K562 (cell line): ENCODE measurements around the gene LAPTM4A. TPM values are rescaled to one million over a fixed set of nuclear protein-coding genes. Genes with fewer than 3 reads are reported as not detected.

Experiments used
- BCLAF1 ChIP-seq, 2 experiments: fragments of 450-650 bp in 1 of 2; IDR thresholded peaks; 2 replicates each; pipeline ENCODE4 v1.6.1; 2011 to 2017; ENCODE audit warnings: low read depth in 2 of 2, antibody characterized with exemption in 1 of 2, borderline replicate concordance in 1 of 2, low read length in 1 of 2, mild to moderate bottlenecking in 1 of 2, mixed read lengths in 1 of 2; ENCODE audit not compliant: control insufficient read depth in 1 of 2
- CCAR2 ChIP-seq: fragments of 200-400 bp; formaldehyde crosslinking; IDR thresholded peaks from 2 replicates; pipeline ENCODE4 v1.6.1; 2017; ENCODE audit warnings: mild to moderate bottlenecking, low read depth, low read length
- CEBPB ChIP-seq: fragments of 450-650 bp; IDR thresholded peaks from 2 replicates; pipeline ENCODE4 v1.6.1; 2016; ENCODE audit warnings: missing genetic modification characterization, missing compliant biosample characterization
- ELK3 ChIP-seq: fragments of 450-650 bp; formaldehyde crosslinking; IDR thresholded peaks from 2 replicates; pipeline ENCODE4 v1.4.0; 2020; ENCODE audit warnings: mild to moderate bottlenecking
- HDAC3 ChIP-seq: fragments of 450-650 bp; IDR thresholded peaks from 2 replicates; pipeline ENCODE4 v1.6.1; 2018; ENCODE audit warnings: borderline replicate concordance, mild to moderate bottlenecking, moderate library complexity; ENCODE audit not compliant: partially characterized antibody
- JUND ChIP-seq, 2 experiments: IDR thresholded peaks; 2 replicates in 1 of 2; 3 replicates in 1 of 2; pipeline ENCODE4 v1.6.1; 2011; ENCODE audit warnings: borderline replicate concordance in 2 of 2, low read depth in 2 of 2, low read length in 2 of 2, improper control_type of control experiment in 1 of 2, missing biosample characterization in 1 of 2, missing genetic modification characterization in 1 of 2, missing genetic modification reagents in 1 of 2
- KLF1 ChIP-seq: fragments of 450-650 bp; IDR thresholded peaks from 2 replicates; pipeline ENCODE4 v1.6.1; 2016; ENCODE audit warnings: missing genetic modification characterization, missing compliant biosample characterization
- NR1H2 ChIP-seq: sonication (generic); formaldehyde crosslinking; IDR thresholded peaks from 2 replicates; pipeline ENCODE4 v1.4.0; 2020; ENCODE audit warnings: mild to moderate bottlenecking, missing genetic modification reagents
- NRF1 ChIP-seq, 2 experiments: fragments of 450-650 bp; IDR thresholded peaks in 1 of 2; conservative IDR thresholded peaks in 1 of 2; 2 replicates each; pipeline ENCODE4 v1.6.1; 2014; ENCODE audit warnings: mild to moderate bottlenecking in 2 of 2
- POLR2AphosphoS5 ChIP-seq: IDR thresholded peaks from 2 replicates; pipeline ENCODE4 v1.6.1; 2011; ENCODE audit warnings: mild to moderate bottlenecking, low read depth, low read length, moderate library complexity; ENCODE audit not compliant: control insufficient read depth, insufficient read depth
- RNF219 ChIP-seq: fragments of 250-450 bp; sonication (Bioruptor Pico); IDR thresholded peaks from 2 replicates; pipeline ENCODE4 v1.5.0; 2022; ENCODE audit warnings: mild to moderate bottlenecking
- SMAD1 ChIP-seq: fragments of 150-350 bp; IDR thresholded peaks from 2 replicates; pipeline ENCODE4 v1.6.1; 2014; ENCODE audit warnings: low read length, low read depth; ENCODE audit not compliant: partially characterized antibody
- SMAD4 ChIP-seq: fragments of 250-450 bp; sonication (Bioruptor Pico); conservative IDR thresholded peaks from 2 replicates; pipeline ENCODE4 v1.8.0; 2021; ENCODE audit warnings: inconsistent platforms, mild to moderate bottlenecking, moderate library complexity
- TBL1XR1 ChIP-seq, 2 experiments: IDR thresholded peaks; 2 replicates each; pipeline ENCODE4 v1.6.1; 2012; ENCODE audit warnings: improper control_type of control experiment in 2 of 2, low read length in 2 of 2, mild to moderate bottlenecking in 1 of 2
- XRCC3 ChIP-seq: fragments of 450-650 bp; IDR thresholded peaks from 2 replicates; pipeline ENCODE4 v1.6.1; 2017; ENCODE audit warnings: mild to moderate bottlenecking, moderate library complexity
- ZNF75A ChIP-seq: fragments of 450-650 bp; formaldehyde crosslinking; IDR thresholded peaks from 2 replicates; pipeline ENCODE4 v1.4.0; 2020; ENCODE audit warnings: mild to moderate bottlenecking
- polyA plus RNA-seq, 8 experiments: library from polyadenylated mRNA; depleted of rRNA in 4 of 8; stranded (reverse) in 5 of 8; unstranded in 3 of 8; fragments of >200 nt; fragmentation: Nextera tagmentation in 2 of 8; fragmentation: Illumina TruSeq in 1 of 8; extraction: Ambion mirVana in 2 of 8; extraction: Trizol in 1 of 8; gene quantifications; 2 replicates each; pipeline versions ENCODE4 v1.2.1 to v1.2.3, GENCODE V29; 2011 to 2014; ENCODE audit warnings: inconsistent platforms in 1 of 8, missing spikeins in 1 of 8
- total RNA-seq, 7 experiments: library from RNA; depleted of rRNA in 6 of 7; stranded (reverse); fragments of >200 nt in 6 of 7; fragmentation: Illumina TruSeq in 2 of 7; extraction: Trizol in 2 of 7; gene quantifications; 2 replicates each; pipeline versions ENCODE4 v1.2.1 to v1.2.3, GENCODE V29; 2011 to 2021; ENCODE audit warnings: low replicate concordance in 1 of 7
- TF ChIP-seq, protein P1 (sequence below): fragments of 450-650 bp; IDR thresholded peaks from 2 replicates; pipeline ENCODE4 v1.6.1; 2017; ENCODE audit warnings: antibody characterized with exemption, mild to moderate bottlenecking

The LAPTM4A gene
- total and polyA plus RNA-seq, 9 of the 15 experiments (the other 6 are each of a cell fraction or from before 2014, with no cell fraction given) = 13.4 to 157 (median 50.1) TPM

- TF ChIP-seq POLR2AphosphoS5 (peak; percentile 73; the same call in 1 of the 2 replicates), RNF219 (CRISPR knock-in tag) (no peak), ELK3 (no peak), ZNF75A (CRISPR knock-in tag) (no peak), SMAD1 (no peak), KLF1 (tag) (peak; percentile 47; the same call in 1 of the 2 replicates), CEBPB (tag) (no peak), TBL1XR1 (IDR thresholded peaks at IDR 0.05; ENCODE audit: low read length in 2 of 2) (peak in 1 of 2 experiments; percentile 62; a peak in 1 of 4 replicates), XRCC3 (no peak), CCAR2 (no peak), BCLAF1 (IDR thresholded peaks at IDR 0.05; ENCODE audit: borderline replicate concordance in 1 of 2, control insufficient read depth in 1 of 2, low read depth in 2 of 2, low read length in 1 of 2) (no peak), HDAC3 (no peak), JUND (IDR thresholded peaks at IDR 0.05; ENCODE audit: borderline replicate concordance, low read depth, low read length) (peak; percentile 14; the same call in 1 of the 2 replicates), JUND (tag; IDR thresholded peaks at IDR 0.05; ENCODE audit: borderline replicate concordance, low read depth, low read length) (no peak), SMAD4 (CRISPR knock-in tag) (no peak), NRF1 (conservative IDR thresholded peaks at IDR 0.05 in 1 of 2, IDR thresholded peaks at IDR 0.05 in 1 of 2) (no peak), NR1H2 (CRISPR knock-in tag) (no peak)
- TF ChIP-seq, protein P1, sequence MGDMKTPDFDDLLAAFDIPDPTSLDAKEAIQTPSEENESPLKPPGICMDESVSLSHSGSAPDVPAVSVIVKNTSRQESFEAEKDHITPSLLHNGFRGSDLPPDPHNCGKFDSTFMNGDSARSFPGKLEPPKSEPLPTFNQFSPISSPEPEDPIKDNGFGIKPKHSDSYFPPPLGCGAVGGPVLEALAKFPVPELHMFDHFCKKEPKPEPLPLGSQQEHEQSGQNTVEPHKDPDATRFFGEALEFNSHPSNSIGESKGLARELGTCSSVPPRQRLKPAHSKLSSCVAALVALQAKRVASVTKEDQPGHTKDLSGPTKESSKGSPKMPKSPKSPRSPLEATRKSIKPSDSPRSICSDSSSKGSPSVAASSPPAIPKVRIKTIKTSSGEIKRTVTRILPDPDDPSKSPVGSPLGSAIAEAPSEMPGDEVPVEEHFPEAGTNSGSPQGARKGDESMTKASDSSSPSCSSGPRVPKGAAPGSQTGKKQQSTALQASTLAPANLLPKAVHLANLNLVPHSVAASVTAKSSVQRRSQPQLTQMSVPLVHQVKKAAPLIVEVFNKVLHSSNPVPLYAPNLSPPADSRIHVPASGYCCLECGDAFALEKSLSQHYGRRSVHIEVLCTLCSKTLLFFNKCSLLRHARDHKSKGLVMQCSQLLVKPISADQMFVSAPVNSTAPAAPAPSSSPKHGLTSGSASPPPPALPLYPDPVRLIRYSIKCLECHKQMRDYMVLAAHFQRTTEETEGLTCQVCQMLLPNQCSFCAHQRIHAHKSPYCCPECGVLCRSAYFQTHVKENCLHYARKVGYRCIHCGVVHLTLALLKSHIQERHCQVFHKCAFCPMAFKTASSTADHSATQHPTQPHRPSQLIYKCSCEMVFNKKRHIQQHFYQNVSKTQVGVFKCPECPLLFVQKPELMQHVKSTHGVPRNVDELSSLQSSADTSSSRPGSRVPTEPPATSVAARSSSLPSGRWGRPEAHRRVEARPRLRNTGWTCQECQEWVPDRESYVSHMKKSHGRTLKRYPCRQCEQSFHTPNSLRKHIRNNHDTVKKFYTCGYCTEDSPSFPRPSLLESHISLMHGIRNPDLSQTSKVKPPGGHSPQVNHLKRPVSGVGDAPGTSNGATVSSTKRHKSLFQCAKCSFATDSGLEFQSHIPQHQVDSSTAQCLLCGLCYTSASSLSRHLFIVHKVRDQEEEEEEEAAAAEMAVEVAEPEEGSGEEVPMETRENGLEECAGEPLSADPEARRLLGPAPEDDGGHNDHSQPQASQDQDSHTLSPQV = 0 out of 2 replicates have a peak, but pooled peaks have one; percentile 32
Observed at GRCh38 chr2:20052861-20053281, 1.4 kb upstream of the LAPTM4A start (continued).
